Osteocyte (in vitro differentiated cells): ENCODE results near the gene DLG5. TPM values are rescaled to one million over a fixed set of nuclear protein-coding genes. Genes with fewer than 3 reads are reported as not detected.

Experiments used
- DNase-seq: peaks from one replicate; pipeline ENCODE4 v3.0.0; 2021; ENCODE audit warnings: mixed read lengths; ENCODE audit not compliant: unreplicated experiment; ENCODE audit errors: extremely low spot score
- H3K27ac Mint-ChIP-seq: one replicate; pipeline ENCODE4 v1.8.0; 2021; ENCODE audit warnings: mild to moderate bottlenecking, mixed read lengths; ENCODE audit not compliant: unreplicated experiment
- H3K27me3 Mint-ChIP-seq: one replicate; pipeline ENCODE4 v1.8.0; 2021; ENCODE audit warnings: mixed read lengths; ENCODE audit not compliant: unreplicated experiment
- H3K36me3 Mint-ChIP-seq: one replicate; pipeline ENCODE4 v1.8.0; 2021; ENCODE audit warnings: mixed read lengths; ENCODE audit not compliant: unreplicated experiment
- H3K4me1 Mint-ChIP-seq: one replicate; pipeline ENCODE4 v1.8.0; 2021; ENCODE audit warnings: mixed read lengths; ENCODE audit not compliant: unreplicated experiment
- H3K4me3 Mint-ChIP-seq: one replicate; pipeline ENCODE4 v1.8.0; 2021; ENCODE audit warnings: mild to moderate bottlenecking, moderate library complexity, mixed read lengths; ENCODE audit not compliant: unreplicated experiment
- H3K9me3 Mint-ChIP-seq: one replicate; pipeline ENCODE4 v1.8.0; 2021; ENCODE audit warnings: mixed read lengths; ENCODE audit not compliant: unreplicated experiment
- CTCF ChIP-seq: fragments of 200-600 bp; sonication (generic); IDR thresholded peaks from 2 replicates; pipeline ENCODE4 v1.5.0; 2021; ENCODE audit warnings: antibody characterized with exemption, mild to moderate bottlenecking, moderate library complexity
- total RNA-seq: library from RNA; stranded (reverse); gene quantifications from 2 replicates; pipeline ENCODE4 v1.2.1, GENCODE V29; 2021

Gene DLG5
- total RNA-seq, 1 donor from 2014 or later: 69.8 TPM

GRCh38 chr10:77971804-77972144, 45.2 kb upstream of the DLG5 start:
- H3K27ac Mint-ChIP-seq: peak overlapping the region; percentile 91
- TF ChIP-seq CTCF: no peak
- H3K27me3 Mint-ChIP-seq: no peaks in the 10 kb centered on the region
- peaks cover 8% of the 10 kb centered on the region for H3K36me3 Mint-ChIP-seq
- no peaks in the 10 kb centered on the region for H3K9me3 Mint-ChIP-seq
- no peak overlapping the region for H3K4me3 Mint-ChIP-seq
- H3K4me1 Mint-ChIP-seq: peaks cover 21% of the 10 kb centered on the region
- DNase-seq: no peak

GRCh38 chr10:77970869-77971803, 44.6 kb upstream of the DLG5 start:
- Mint-ChIP-seq H3K27ac (peak overlapping the region; percentile 91), H3K36me3 (peaks cover 5% of the 10 kb centered on the region), H3K4me1 (peaks cover 21% of the 10 kb centered on the region), H3K27me3 (no peaks in the 10 kb centered on the region), H3K4me3 (peak overlapping the region; percentile 55), H3K9me3 (no peaks in the 10 kb centered on the region)
- TF ChIP-seq CTCF: no peak
- no peak for DNase-seq

GRCh38 chr10:77969114-77969513, 42.6 kb upstream of the DLG5 start:
- TF ChIP-seq CTCF: no peak
- no peak for DNase-seq
- no peak overlapping the region for H3K27ac Mint-ChIP-seq
- H3K27me3 Mint-ChIP-seq: no peaks in the 10 kb centered on the region
- peaks cover 5% of the 10 kb centered on the region for H3K9me3 Mint-ChIP-seq
- no peaks in the 10 kb centered on the region for H3K36me3 Mint-ChIP-seq
- H3K4me3 Mint-ChIP-seq: no peak overlapping the region
- peaks cover 17% of the 10 kb centered on the region for H3K4me1 Mint-ChIP-seq

GRCh38 chr10:77967611-77968022, 41.1 kb upstream of the DLG5 start:
- Mint-ChIP-seq H3K27me3 (no peaks in the 10 kb centered on the region), H3K4me3 (no peak overlapping the region), H3K27ac (no peak overlapping the region), H3K4me1 (peaks cover 17% of the 10 kb centered on the region), H3K36me3 (no peaks in the 10 kb centered on the region), H3K9me3 (peaks cover 8% of the 10 kb centered on the region)
- DNase-seq: no peak
- TF ChIP-seq CTCF: no peak

DNA sequence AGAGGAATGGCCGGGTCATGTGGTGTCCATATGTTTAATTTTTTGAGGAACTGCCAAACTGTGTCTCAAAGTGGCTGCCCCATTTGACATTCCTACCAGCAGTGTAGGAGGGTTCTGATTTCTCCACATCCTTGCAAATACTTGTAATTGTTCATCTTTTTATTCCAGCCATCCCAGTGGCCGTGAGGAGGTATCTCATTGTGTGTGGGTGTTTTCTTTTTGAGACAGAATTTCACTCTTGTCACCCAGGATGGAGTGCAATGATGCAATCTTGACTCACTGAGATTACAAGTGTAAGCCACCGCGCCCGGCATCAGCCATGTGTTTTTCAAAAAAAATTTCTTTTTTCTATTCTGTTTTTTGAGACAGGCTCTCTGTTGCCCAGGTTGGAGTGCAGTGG, 38.7 kb upstream of the DLG5 start:
- Mint-ChIP-seq H3K4me1 (peaks cover 2% of the 10 kb centered on the region), H3K9me3 (peaks cover 8% of the 10 kb centered on the region), H3K36me3 (no peaks in the 10 kb centered on the region), H3K27me3 (no peaks in the 10 kb centered on the region), H3K27ac (no peak overlapping the region), H3K4me3 (no peak overlapping the region)
- no peak for TF ChIP-seq CTCF
- no peak for DNase-seq
